Nephron progenitor cell (in vitro differentiated cells): Measurements from ENCODE around the gene TRAF1.

ENCODE experiments used
- DNase-seq: peaks from one replicate; pipeline ENCODE4 v3.0.0; 2021
- H3K27ac Mint-ChIP-seq: 2 replicates; pipeline ENCODE4 v1.8.0; 2021; ENCODE audit warnings: mild to moderate bottlenecking, moderate library complexity, mixed read lengths
- H3K27me3 Mint-ChIP-seq: 2 replicates; pipeline ENCODE4 v1.8.0; 2021; ENCODE audit warnings: mild to moderate bottlenecking, low read depth, mixed read lengths; ENCODE audit not compliant: poor library complexity
- H3K36me3 Mint-ChIP-seq: 2 replicates; pipeline ENCODE4 v1.8.0; 2021; ENCODE audit warnings: low read depth, mixed read lengths
- H3K4me1 Mint-ChIP-seq: 2 replicates; pipeline ENCODE4 v1.8.0; 2021; ENCODE audit warnings: mixed read lengths
- H3K4me3 Mint-ChIP-seq: 2 replicates; pipeline ENCODE4 v1.8.0; 2021; ENCODE audit warnings: mild to moderate bottlenecking, moderate library complexity, mixed read lengths
- H3K9me3 Mint-ChIP-seq: 2 replicates; pipeline ENCODE4 v1.8.0; 2021; ENCODE audit warnings: mild to moderate bottlenecking, moderate library complexity, mixed read lengths
- TF ChIP-seq, protein P1 (sequence below): fragments of 200-600 bp; sonication (generic); IDR thresholded peaks from 2 replicates; pipeline ENCODE4 v1.5.0; 2021; ENCODE audit warnings: antibody characterized with exemption

The TRAF1 gene

DNA sequence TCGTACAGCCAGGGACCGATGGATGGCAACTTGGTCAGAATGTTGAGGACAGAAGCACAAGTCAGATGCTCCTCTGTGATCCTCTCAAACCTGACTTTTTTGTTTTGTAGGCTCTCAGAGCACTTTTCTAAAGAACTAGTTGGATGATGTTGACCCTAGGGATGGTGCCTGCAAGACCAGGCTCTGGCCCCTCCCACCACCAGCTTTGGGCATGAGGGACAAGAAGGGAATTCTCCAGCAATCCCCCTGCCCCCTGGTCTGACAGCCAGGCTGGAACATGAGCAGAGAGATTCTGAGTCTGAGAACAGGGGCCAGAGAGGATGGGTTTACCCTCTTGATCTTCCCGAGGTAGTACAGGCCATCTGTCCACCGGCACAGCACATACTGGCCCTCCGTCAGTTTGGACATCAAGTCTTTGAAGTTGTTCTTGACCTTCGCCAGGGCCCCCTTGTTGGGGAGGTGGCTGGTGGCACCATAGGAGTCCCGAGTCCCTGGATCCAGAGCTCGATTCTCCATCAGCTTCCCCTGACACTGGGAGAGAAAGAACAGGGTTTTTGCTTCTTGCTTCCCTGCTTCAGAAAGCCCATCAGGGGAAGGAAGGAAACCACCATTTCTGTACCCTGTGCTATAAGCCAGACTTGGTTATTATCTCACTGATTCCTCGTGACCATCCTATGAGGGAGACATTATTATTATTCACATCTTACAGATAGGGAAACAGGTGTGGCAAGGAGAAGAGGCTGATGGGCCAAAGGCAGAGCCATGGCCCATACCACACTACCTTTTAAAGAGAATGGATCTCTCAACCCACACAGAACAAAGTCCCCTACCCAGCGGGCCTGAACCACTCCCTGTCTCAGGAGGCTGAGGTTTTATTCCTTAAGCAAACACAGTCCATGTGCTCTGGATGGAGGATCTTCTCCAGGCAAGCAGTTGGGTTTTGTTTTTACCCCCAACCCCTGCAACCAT is 52.1 kb downstream of the TRAF1 start:
- no peak for DNase-seq
- peaks cover 28% of the 10 kb centered on the region for H3K36me3 Mint-ChIP-seq
- TF ChIP-seq, protein P1, sequence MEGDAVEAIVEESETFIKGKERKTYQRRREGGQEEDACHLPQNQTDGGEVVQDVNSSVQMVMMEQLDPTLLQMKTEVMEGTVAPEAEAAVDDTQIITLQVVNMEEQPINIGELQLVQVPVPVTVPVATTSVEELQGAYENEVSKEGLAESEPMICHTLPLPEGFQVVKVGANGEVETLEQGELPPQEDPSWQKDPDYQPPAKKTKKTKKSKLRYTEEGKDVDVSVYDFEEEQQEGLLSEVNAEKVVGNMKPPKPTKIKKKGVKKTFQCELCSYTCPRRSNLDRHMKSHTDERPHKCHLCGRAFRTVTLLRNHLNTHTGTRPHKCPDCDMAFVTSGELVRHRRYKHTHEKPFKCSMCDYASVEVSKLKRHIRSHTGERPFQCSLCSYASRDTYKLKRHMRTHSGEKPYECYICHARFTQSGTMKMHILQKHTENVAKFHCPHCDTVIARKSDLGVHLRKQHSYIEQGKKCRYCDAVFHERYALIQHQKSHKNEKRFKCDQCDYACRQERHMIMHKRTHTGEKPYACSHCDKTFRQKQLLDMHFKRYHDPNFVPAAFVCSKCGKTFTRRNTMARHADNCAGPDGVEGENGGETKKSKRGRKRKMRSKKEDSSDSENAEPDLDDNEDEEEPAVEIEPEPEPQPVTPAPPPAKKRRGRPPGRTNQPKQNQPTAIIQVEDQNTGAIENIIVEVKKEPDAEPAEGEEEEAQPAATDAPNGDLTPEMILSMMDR = no peak
- no peak overlapping the region for H3K27ac Mint-ChIP-seq
- H3K4me3 Mint-ChIP-seq = no peak overlapping the region
- no peaks in the 10 kb centered on the region for H3K9me3 Mint-ChIP-seq
- H3K4me1 Mint-ChIP-seq = peaks cover 30% of the 10 kb centered on the region
- peaks cover 34% of the 10 kb centered on the region for H3K27me3 Mint-ChIP-seq

DNA sequence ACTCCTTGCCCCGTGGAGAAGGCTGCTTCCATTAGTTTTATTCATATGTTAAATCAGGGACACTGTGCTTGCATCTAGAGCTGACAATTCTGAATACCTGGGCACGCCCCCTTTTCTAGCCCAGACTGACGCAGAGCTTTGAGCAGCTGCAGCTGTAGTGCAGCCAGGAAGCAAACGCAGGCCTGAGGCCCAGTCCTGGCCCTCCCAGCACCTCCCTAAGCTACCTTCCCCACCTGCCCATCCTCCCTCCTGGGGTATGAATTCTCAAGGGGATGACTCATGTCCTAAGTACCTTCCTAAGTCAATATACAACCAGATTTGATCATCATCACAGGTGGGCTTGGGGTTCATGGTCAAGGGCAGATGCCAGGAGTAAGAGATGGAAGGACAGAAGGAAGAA is 53.1 kb downstream of the TRAF1 start:
- Mint-ChIP-seq H3K4me1 (peaks cover 27% of the 10 kb centered on the region), H3K4me3 (no peak overlapping the region), H3K27ac (no peak overlapping the region), H3K9me3 (no peaks in the 10 kb centered on the region), H3K27me3 (peaks cover 26% of the 10 kb centered on the region), H3K36me3 (peaks cover 28% of the 10 kb centered on the region)
- TF ChIP-seq, protein P1 = no peak
- no peak for DNase-seq

DNA sequence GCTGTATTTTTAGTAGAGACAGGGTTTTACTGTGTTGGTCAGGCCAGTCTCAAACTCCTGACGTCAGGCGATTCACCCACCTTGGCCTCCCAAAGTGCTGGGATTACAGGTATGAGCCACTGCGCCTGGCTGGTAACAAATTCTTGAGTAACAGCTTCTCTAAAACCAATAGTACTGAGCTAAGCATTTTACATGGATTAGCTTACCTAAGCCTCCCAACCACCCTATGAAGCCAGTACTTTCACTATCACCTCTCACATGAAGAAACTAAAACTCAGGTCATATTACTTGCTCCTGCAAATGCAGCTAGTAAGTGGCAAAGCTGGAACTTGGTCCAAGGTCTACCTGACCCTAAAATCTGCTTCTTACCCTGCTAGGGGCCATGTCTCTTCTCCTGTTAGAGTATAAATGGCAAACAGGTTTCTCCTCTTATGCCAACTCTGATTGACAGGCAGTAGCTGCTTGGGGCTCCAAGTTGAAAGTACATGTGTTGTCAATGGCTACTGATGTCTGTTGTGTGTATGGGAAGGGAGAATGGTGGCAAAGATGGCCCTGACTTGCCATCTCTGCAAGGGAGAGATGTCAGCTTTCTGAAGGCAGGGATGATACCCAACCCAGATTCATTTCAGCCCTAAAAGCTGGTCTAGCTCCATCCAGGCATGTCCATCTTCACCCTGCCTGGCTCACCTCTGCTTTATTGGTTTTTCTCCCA is 53.6 kb downstream of the TRAF1 start:
- no peak for DNase-seq
- peaks cover 20% of the 10 kb centered on the region for H3K27me3 Mint-ChIP-seq
- H3K4me1 Mint-ChIP-seq = peaks cover 27% of the 10 kb centered on the region
- H3K36me3 Mint-ChIP-seq = peaks cover 28% of the 10 kb centered on the region
- H3K9me3 Mint-ChIP-seq = no peaks in the 10 kb centered on the region
- no peak overlapping the region for H3K4me3 Mint-ChIP-seq
- no peak overlapping the region for H3K27ac Mint-ChIP-seq
- TF ChIP-seq, protein P1 = no peak

DNA sequence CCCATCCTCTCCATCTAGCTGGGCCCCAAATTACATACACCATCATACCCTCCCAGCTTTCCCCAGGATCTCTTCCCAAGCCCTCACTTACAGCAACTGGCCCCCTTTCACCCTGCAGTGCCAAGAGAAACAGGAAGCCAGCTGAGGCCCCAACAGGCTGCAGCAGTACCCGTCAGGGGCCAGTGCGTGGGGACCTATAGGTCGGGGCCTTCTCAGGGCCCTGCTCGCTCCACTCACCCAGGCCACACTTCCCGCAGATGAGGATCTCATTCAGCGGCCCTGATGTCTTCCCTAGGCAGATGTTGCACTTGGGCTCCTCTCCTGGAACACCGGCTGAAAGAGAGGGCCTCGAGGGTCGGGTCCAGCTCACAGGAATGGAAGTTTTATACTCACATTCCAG is 56.4 kb downstream of the TRAF1 start:
- TF ChIP-seq, protein P1 = no peak
- no peak for DNase-seq
- H3K4me3 Mint-ChIP-seq = no peak overlapping the region

DNA sequence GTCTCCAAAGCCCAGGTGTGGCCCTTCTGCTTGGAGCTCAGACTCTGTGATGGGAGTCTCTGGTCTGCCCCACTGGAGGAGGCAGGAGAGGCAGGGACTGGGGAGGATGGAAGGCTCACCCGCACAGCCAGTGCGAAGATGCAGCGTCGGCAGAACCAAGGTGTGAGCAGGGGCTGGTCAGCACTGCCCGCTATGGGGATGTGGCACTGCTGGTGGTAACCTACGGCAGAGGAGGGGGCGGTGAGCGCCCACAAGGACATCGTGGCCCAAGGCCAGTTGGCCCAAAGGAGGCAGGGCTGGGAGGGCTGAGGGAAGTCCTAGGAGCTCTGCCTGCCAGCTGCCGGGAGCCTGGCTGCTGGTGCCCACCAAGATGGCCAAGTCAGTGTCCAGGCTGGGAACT is 56.9 kb downstream of the TRAF1 start:
- H3K27me3 Mint-ChIP-seq = peaks cover 16% of the 10 kb centered on the region
- peaks cover 28% of the 10 kb centered on the region for H3K36me3 Mint-ChIP-seq
- DNase-seq = no peak
- no peaks in the 10 kb centered on the region for H3K9me3 Mint-ChIP-seq
- TF ChIP-seq, protein P1 = no peak
- no peak overlapping the region for H3K4me3 Mint-ChIP-seq
- no peak overlapping the region for H3K27ac Mint-ChIP-seq
- peaks cover 33% of the 10 kb centered on the region for H3K4me1 Mint-ChIP-seq

More for the DNA sequence above, 56.4 kb downstream of the TRAF1 start:
- H3K4me1 Mint-ChIP-seq = peaks cover 31% of the 10 kb centered on the region
- H3K36me3 Mint-ChIP-seq = peaks cover 28% of the 10 kb centered on the region
- no peak overlapping the region for H3K27ac Mint-ChIP-seq
- no peaks in the 10 kb centered on the region for H3K9me3 Mint-ChIP-seq
- peaks cover 16% of the 10 kb centered on the region for H3K27me3 Mint-ChIP-seq
